ENCODE measurements around the gene RGS9BP.

Gene RGS9BP

GRCh38 chr19:32630338-32630737 is 45.3 kb upstream of the RGS9BP start:
- Histone ChIP-seq H4K20me1 (ENCODE audit: low read depth, low read length) (no peaks in the 10 kb centered on the region), H3K4me3 (ENCODE audit: insufficient read depth, low read length, poor library complexity, severe bottlenecking) (no peak overlapping the region), H3K4me2 (ENCODE audit: low read depth, low read length, poor library complexity, severe bottlenecking) (no peak overlapping the region), H3K9me2 (replicated peaks; ENCODE audit: insufficient read depth, low read length) (no peaks in the 10 kb centered on the region), H3F3A (ENCODE audit: insufficient read depth) (no peaks in the 10 kb centered on the region), H3K9ac (ENCODE audit: low read length) (no peak overlapping the region), H3K9me3 (ENCODE audit: insufficient read depth, low read length) (no peaks in the 10 kb centered on the region), H3K36me3 (ENCODE audit: low read length) (no peaks in the 10 kb centered on the region; the same call in 1 of the 2 replicates), H3K27me3 (ENCODE audit: low read length) (no peaks in the 10 kb centered on the region), H3K27ac (ENCODE audit: low read depth, low read length) (no peak overlapping the region), H3K79me2 (ENCODE audit: insufficient read depth, low read length) (no peaks in the 10 kb centered on the region), H2AFZ (ENCODE audit: low read depth, low read length, severe bottlenecking) (no peak overlapping the region)
- TF ChIP-seq CTCF (IDR thresholded peaks at IDR 0.05; ENCODE audit: insufficient read depth, low read length, poor library complexity, severe bottlenecking) = no peak
- no peak for TF ChIP-seq EZH2phosphoT487 (conservative IDR thresholded peaks at IDR 0.05; ENCODE audit: low read length)

- Histone ChIP-seq H3K27ac (ENCODE audit: low read depth, low read length) (no peak overlapping the region), H3K9me2 (replicated peaks; ENCODE audit: insufficient read depth, low read length) (no peaks in the 10 kb centered on the region), H3K36me3 (ENCODE audit: low read length) (no peaks in the 10 kb centered on the region), H2AFZ (ENCODE audit: low read depth, low read length, severe bottlenecking) (no peak overlapping the region), H3F3A (ENCODE audit: insufficient read depth) (no peaks in the 10 kb centered on the region), H3K9ac (ENCODE audit: low read length) (no peak overlapping the region), H3K79me2 (ENCODE audit: insufficient read depth, low read length) (no peaks in the 10 kb centered on the region), H3K4me3 (ENCODE audit: insufficient read depth, low read length, poor library complexity, severe bottlenecking) (no peak overlapping the region), H3K4me2 (ENCODE audit: low read depth, low read length, poor library complexity, severe bottlenecking) (no peak overlapping the region), H4K20me1 (ENCODE audit: low read depth, low read length) (no peaks in the 10 kb centered on the region), H3K9me3 (ENCODE audit: insufficient read depth, low read length) (no peaks in the 10 kb centered on the region), H3K27me3 (ENCODE audit: low read length) (no peaks in the 10 kb centered on the region)
- TF ChIP-seq EZH2phosphoT487 (conservative IDR thresholded peaks at IDR 0.05; ENCODE audit: low read length) = no peak
- TF ChIP-seq CTCF (IDR thresholded peaks at IDR 0.05; ENCODE audit: insufficient read depth, low read length, poor library complexity, severe bottlenecking) = no peak
These were observed 44.3 kb upstream of the RGS9BP start for GRCh38 chr19:32631381-32631780.

- Histone ChIP-seq H2AFZ (ENCODE audit: low read depth, low read length, severe bottlenecking) (no peak overlapping the region), H3K4me2 (ENCODE audit: low read depth, low read length, poor library complexity, severe bottlenecking) (no peak overlapping the region), H3K79me2 (ENCODE audit: insufficient read depth, low read length) (no peaks in the 10 kb centered on the region), H3K9me3 (ENCODE audit: insufficient read depth, low read length) (no peaks in the 10 kb centered on the region), H3K9ac (ENCODE audit: low read length) (no peak overlapping the region), H3F3A (ENCODE audit: insufficient read depth) (no peaks in the 10 kb centered on the region), H3K27ac (ENCODE audit: low read depth, low read length) (no peak overlapping the region), H3K9me2 (replicated peaks; ENCODE audit: insufficient read depth, low read length) (no peaks in the 10 kb centered on the region), H3K4me3 (ENCODE audit: insufficient read depth, low read length, poor library complexity, severe bottlenecking) (no peak overlapping the region), H4K20me1 (ENCODE audit: low read depth, low read length) (no peaks in the 10 kb centered on the region), H3K36me3 (ENCODE audit: low read length) (peaks cover 10% of the 10 kb centered on the region; the same call in 1 of the 2 replicates), H3K27me3 (ENCODE audit: low read length) (no peaks in the 10 kb centered on the region)
- no peak for TF ChIP-seq CTCF (IDR thresholded peaks at IDR 0.05; ENCODE audit: insufficient read depth, low read length, poor library complexity, severe bottlenecking)
- no peak for TF ChIP-seq EZH2phosphoT487 (conservative IDR thresholded peaks at IDR 0.05; ENCODE audit: low read length)
These were observed 38.2 kb upstream of the RGS9BP start for GRCh38 chr19:32637480-32637879.

Measured in SU-DHL-6 (cell line).